Fibroblast of pulmonary artery (primary cell): ENCODE measurements around the gene TCERG1L.

Source experiments
- DNase-seq: peaks from one replicate; pipeline ENCODE4 v3.0.0-alpha.2; 2010; ENCODE audit warnings: low read depth
- H3K4me3 ChIP-seq: replicated peaks from 2 replicates; pipeline ENCODE4 v1.5.1; 2011; ENCODE audit warnings: low read depth, mild to moderate bottlenecking, control low read depth, low read length, moderate library complexity
- CTCF ChIP-seq: IDR thresholded peaks from 2 replicates; pipeline ENCODE4 v1.5.1; 2011; ENCODE audit warnings: mild to moderate bottlenecking, control low read depth, low read length, inconsistent platforms; ENCODE audit errors: missing control alignments

TCERG1L gene

DNA sequence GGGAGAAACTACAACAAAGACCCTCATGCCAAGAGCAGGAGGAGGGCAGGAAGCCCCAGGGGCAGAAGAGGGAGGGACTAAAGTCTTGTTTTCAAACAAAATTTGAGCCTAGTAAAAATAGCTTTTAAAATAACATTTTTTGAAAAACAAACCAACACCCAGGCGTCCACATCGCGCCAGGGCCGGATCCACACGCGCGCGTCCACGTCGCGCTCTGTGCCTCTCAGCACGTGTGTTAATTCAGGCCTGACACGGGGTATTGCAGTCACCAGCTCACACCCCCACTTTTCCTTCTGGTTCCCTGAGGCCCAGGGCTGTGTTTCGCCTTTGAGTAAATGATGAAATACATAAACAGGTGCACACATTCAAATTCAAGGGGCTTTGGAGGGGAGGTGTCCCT, 196.2 kb downstream of the TCERG1L start:
- no peak for TF ChIP-seq CTCF
- H3K4me3 ChIP-seq, result no peak overlapping the region
- DNase-seq, result no peak

GRCh38 chr10:131114846-131115245, 196.7 kb downstream of the TCERG1L start:
- TF ChIP-seq CTCF, result no peak
- no peak overlapping the region for H3K4me3 ChIP-seq
- no peak for DNase-seq

DNA sequence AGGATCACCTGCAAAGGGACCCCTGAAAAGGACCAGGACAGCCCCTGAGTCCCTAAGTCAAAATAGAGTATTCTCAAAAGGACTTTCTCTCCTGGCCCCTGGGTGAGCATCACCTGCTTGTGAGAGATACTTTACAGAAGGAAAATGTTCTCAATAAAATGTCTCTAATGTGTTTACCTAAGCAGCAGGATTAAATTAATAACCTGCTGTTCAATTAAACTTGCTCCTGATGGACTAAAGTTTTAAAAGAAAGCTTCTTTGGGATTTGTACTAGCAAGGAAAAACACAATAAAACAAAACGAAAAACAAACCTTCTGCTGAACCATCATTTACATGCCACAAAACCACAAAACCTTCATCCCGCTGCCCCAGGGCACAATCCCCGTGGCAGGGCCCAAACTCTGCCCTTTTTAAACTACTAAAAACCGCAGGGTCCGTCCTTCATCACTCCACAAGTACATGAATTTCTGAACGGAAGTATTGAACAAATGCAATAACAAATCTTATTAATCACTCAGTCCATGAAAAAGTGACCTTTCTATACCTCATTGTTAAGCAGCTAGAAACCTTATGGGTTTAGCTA, 197.7 kb downstream of the TCERG1L start:
- no peak for DNase-seq
- H3K4me3 ChIP-seq, result no peak overlapping the region
- TF ChIP-seq CTCF, result no peak

- TF ChIP-seq CTCF, result no peak
- DNase-seq, result no peak
Observed at GRCh38 chr10:131113165-131113564, 198.4 kb downstream of the TCERG1L start.

GRCh38 chr10:131112691-131113090, 198.8 kb downstream of the TCERG1L start:
- DNase-seq, result no peak
- H3K4me3 ChIP-seq, result no peak overlapping the region
- TF ChIP-seq CTCF, result no peak

More at GRCh38 chr10:131113165-131113564, 198.4 kb downstream of the TCERG1L start:
- no peak overlapping the region for H3K4me3 ChIP-seq

DNA sequence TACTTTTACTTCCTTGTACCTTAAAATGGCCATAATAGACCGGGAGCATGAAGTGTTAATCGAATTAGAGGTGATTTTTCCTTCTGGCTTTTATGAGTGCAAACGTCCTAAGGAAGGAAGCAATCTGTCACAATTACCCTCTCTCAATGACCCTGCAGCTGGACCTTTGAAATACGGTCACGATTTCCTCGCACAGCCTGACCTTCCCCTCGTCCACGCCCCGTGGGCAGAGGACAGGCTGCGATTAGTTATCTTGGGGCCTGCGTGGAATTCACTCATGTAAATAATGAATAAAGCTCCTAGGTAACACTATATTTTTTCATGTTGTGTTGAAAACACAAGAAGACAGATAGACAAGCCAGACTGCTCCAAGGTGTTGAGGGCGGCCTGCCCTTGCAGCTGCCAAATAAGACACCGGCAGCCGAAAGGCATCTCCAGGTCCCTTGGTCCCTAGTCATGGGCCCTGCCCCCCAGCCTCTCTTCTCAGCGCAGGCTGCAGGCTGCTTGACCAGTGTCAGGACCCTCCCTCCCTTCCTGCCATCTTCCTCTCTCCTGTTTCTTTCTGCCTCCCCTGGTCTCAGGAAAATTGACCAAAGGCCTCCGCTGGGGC, 199.9 kb downstream of the TCERG1L start:
- no peak for TF ChIP-seq CTCF
- no peak overlapping the region for H3K4me3 ChIP-seq
- DNase-seq, result no peak

GRCh38 chr10:131111007-131111406, 200.5 kb downstream of the TCERG1L start:
- no peak for DNase-seq
- TF ChIP-seq CTCF, result no peak
- H3K4me3 ChIP-seq, result no peak overlapping the region
